AML-193 (cell line): Measurements from ENCODE around the gene ADAMTS19.
"Not testable (repeated sequence)": the region's sequence is repeated elsewhere in the genome, so short reads cannot be mapped to it uniquely, and the experiment has no call there.

ENCODE experiments used
- DNase-seq, 2 experiments: peaks; one replicate each; lab custom pipeline; 2025; lab: John Stamatoyannopoulos, UW

Gene ADAMTS19

GRCh38 chr5:129459777-129460671 lies at the start of gene ADAMTS19:
TSS of gene ADAMTS19 (plus strand) at chr5:129460298. CDS start at chr5:129460392, 94 bp downstream.
- no peak for DNase-seq

- DNase-seq = no peak
Measured at GRCh38 chr5:129410488-129410887, 49.6 kb upstream of the ADAMTS19 start.

GRCh38 chr5:129412721-129413120 lies 47.4 kb upstream of the ADAMTS19 start:
- DNase-seq = no peak

GRCh38 chr5:129413570-129413969 lies 46.5 kb upstream of the ADAMTS19 start:
- DNase-seq = no peak

GRCh38 chr5:129419292-129419691 lies 40.8 kb upstream of the ADAMTS19 start:
- DNase-seq = no peak

GRCh38 chr5:129425031-129425430 lies 35.1 kb upstream of the ADAMTS19 start:
- no peak for DNase-seq

GRCh38 chr5:129426071-129426470 lies 34.0 kb upstream of the ADAMTS19 start:
- no peak for DNase-seq

- DNase-seq = not testable (repeated sequence)
Measured at GRCh38 chr5:129428636-129429035, 31.5 kb upstream of the ADAMTS19 start.

GRCh38 chr5:129431406-129431805 lies 28.7 kb upstream of the ADAMTS19 start:
- DNase-seq = no peak

GRCh38 chr5:129438322-129438721 lies 21.8 kb upstream of the ADAMTS19 start:
- DNase-seq = no peak

- DNase-seq = no peak
Measured at GRCh38 chr5:129440424-129440823, 19.7 kb upstream of the ADAMTS19 start.

- no peak for DNase-seq
Measured at GRCh38 chr5:129441096-129441495, 19.0 kb upstream of the ADAMTS19 start.

- DNase-seq = no peak
Measured at GRCh38 chr5:129445379-129445778, 14.7 kb upstream of the ADAMTS19 start.

GRCh38 chr5:129447968-129448367 lies 12.1 kb upstream of the ADAMTS19 start:
- no peak for DNase-seq

- DNase-seq = no peak
Measured at GRCh38 chr5:129448654-129449053, 11.4 kb upstream of the ADAMTS19 start.

- DNase-seq = no peak
Measured at GRCh38 chr5:129454461-129454860, 5.6 kb upstream of the ADAMTS19 start.

- DNase-seq = no peak
Measured at GRCh38 chr5:129459450-129459776, 685 bp upstream of the ADAMTS19 start.

- no peak for DNase-seq
Measured at GRCh38 chr5:129460672-129460935, 506 bp downstream of the ADAMTS19 start.

GRCh38 chr5:129460936-129461710 lies 1.0 kb downstream of the ADAMTS19 start:
- DNase-seq = no peak

- DNase-seq = no peak
Measured at GRCh38 chr5:129461711-129462332, 1.7 kb downstream of the ADAMTS19 start.

- no peak for DNase-seq
Measured at GRCh38 chr5:129465776-129466344, 5.8 kb downstream of the ADAMTS19 start.

GRCh38 chr5:129474544-129474943 lies 14.4 kb downstream of the ADAMTS19 start:
- DNase-seq = no peak

- DNase-seq = no peak
Measured at GRCh38 chr5:129476751-129477150, 16.7 kb downstream of the ADAMTS19 start.
